ENCODE data around the gene BANF1.

GRCh38 chr11:66036334-66036710 lies 34.0 kb downstream of the BANF1 start:
- TF ChIP-seq CTCF (IDR thresholded peaks at IDR 0.05) (no peak), POLR2A (IDR thresholded peaks at IDR 0.05) (no peak)

Measured in body of pancreas (tissue), 4 donors.